Right lobe of liver (tissue), 6 donors: ENCODE data around the gene DAB2. TPM values are rescaled to one million over a fixed set of nuclear protein-coding genes. Genes with fewer than 3 reads are reported as not detected.
A peak's percentile ranks its signal among the peaks of the same experiment; 100 is the strongest.

Experiments used
- ATAC-seq, 4 donors: fragments of 200-7000 bp; cut with Tn5 transposase; one replicate each; pipeline ENCODE4 v1.9.1; 2020; ENCODE audit warnings: mild to moderate bottlenecking in 4 of 4, moderate library complexity in 4 of 4
- DNase-seq, 3 donors: peaks; one replicate each; pipeline ENCODE4 v3.0.0-alpha.2; 2020
- H3K27ac ChIP-seq, 3 donors: fragments of 200-600 bp; one replicate each; pipeline ENCODE4 v1.8.0; 2022
- H3K27me3 ChIP-seq, 2 donors: fragments of 200-600 bp; one replicate each; pipeline ENCODE4 v1.8.0; 2022
- H3K36me3 ChIP-seq, 4 donors: fragments of 200-600 bp; sonication (generic) in 1 of 4; one replicate each; pipeline versions ENCODE4 v1.5.1 to v1.8.0; 2017 to 2022; ENCODE audit warnings: control low read depth in 1 of 4
- H3K4me1 ChIP-seq, 4 donors: fragments of 200-600 bp; sonication (generic) in 1 of 4; one replicate each; pipeline versions ENCODE4 v1.5.1 to v1.8.0; 2017 to 2022; ENCODE audit warnings: control low read depth in 1 of 4
- H3K4me3 ChIP-seq, 3 donors: fragments of 200-600 bp; one replicate each; pipeline ENCODE4 v1.8.0; 2022
- H3K9me3 ChIP-seq, 4 donors: fragments of 200-600 bp; sonication (generic) in 1 of 4; one replicate each; pipeline versions ENCODE4 v1.5.1 to v1.8.0; 2017 to 2022; ENCODE audit warnings: control low read depth in 1 of 4
- CTCF ChIP-seq, 4 donors: fragments of 200-600 bp in 3 of 4; fragments of 450-650 bp in 1 of 4; IDR thresholded peaks; one replicate each; pipeline versions ENCODE4 v1.5.1 to v1.8.0; 2016 to 2022; ENCODE audit warnings: antibody characterized with exemption in 4 of 4, mild to moderate bottlenecking in 2 of 4
- POLR2A ChIP-seq: fragments of 450-650 bp; IDR thresholded peaks from one replicate; pipeline ENCODE4 v1.6.1; 2017; ENCODE audit warnings: antibody characterized with exemption, mild to moderate bottlenecking
- WGBS: methylation state at CpG from one replicate; pipeline ENCODE4 v1.1.6; 2018; ENCODE audit warnings: low coverage, low lambda C conversion rate; ENCODE audit not compliant: insufficient coverage; ENCODE audit errors: missing lambda C conversion rate; 5-methylcytosine and 5-hydroxymethylcytosine counted together
- intact Hi-C, 2 donors: fragments of 100-400 bp; cut with DNase I; formaldehyde crosslinking; loops; one replicate each; pipeline versions ENCODE4 v1.11.2 to v1.14.1; 2022
- total RNA-seq, 6 experiments: library from RNA; depleted of rRNA in 2 of 6; stranded (reverse); fragments of >200 nt in 2 of 6; fragmentation: NEBNext Ultra II Directional in 3 of 6; extraction: Animal tissue kit (Norgen Biotek cat#: 25700) in 3 of 6; gene quantifications; one replicate each; pipeline versions ENCODE4 v1.1.0 to v1.2.4, GENCODE V29; 2016 to 2023
- donor health status: DM: no; HTN: yes; CAD: no.
- donor health status: DM: no; HTN: no; CAD: no.
- donor health status: DM: no; HTN: no; CAD: no.
- donor health status: DM: no; HTN: yes; CAD: no.
- donor health status: DM: no; HTN: yes; CAD: no.

Gene DAB2
- total RNA-seq, 6 experiments from 2014 or later, result 7.3 to 32.8 (median 14.0) TPM

DNA sequence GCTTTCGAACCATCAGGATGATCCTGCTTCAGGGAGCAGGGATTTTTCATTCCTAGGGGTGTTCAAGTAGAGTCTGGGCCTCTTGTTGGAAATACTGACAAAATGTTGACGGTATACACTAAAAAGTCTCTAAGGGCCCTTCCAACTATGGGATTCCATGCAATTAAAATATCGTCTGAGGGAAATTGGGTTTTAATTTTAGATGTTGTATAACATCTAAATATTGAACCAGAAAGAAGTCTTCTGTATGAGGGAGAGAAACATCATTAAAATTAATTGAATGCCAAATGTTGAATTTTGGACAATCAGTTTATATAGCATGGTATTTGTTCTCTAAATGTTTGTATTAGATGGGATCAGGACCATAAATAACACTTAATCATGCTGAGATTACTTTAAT lies 25.7 kb upstream of the DAB2 start:
- Histone ChIP-seq H3K27me3 (no peaks in the 10 kb centered on the region), H3K4me1 (no peaks in the 10 kb centered on the region), H3K4me3 (no peak overlapping the region), H3K36me3 (no peaks in the 10 kb centered on the region), H3K27ac (no peak overlapping the region), H3K9me3 (no peaks in the 10 kb centered on the region)
- no peak for DNase-seq
- TF ChIP-seq POLR2A (no peak), CTCF (IDR thresholded peaks at IDR 0.05) (no peak)
- WGBS, result 87% methylated on average over 3 of the region's 3 CpGs
- ATAC-seq, result no peak
- intact Hi-C loops, result no loop called here

DNA sequence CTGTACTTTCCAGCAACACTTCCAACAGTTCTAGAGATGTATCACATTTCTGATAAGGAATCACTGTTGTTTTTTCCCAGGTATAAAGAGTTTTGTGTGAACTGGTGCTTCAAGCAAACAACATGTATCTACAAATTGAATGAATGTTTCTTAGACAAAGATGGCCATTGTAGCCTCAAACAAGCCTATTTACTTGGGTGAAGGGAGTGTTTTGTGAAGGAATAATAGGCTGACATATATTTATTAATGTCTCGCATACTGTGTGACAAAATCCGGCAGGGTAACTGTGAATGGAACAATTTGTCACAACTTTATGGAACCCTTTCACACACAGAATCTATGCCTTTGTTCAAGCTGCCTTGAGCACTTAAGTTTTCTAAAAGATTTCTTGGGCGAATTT lies 24.8 kb upstream of the DAB2 start:
- 48% methylated on average over 3 of the region's 3 CpGs for WGBS
- Histone ChIP-seq H3K4me3 (no peak overlapping the region), H3K27ac (no peak overlapping the region)

GRCh38 chr5:39448506-39449128 lies 23.8 kb upstream of the DAB2 start:
- no peak overlapping the region for H3K27ac ChIP-seq
- H3K36me3 ChIP-seq, result no peaks in the 10 kb centered on the region
- ATAC-seq, result peak in 3 of 4 donors; percentile 38 to 41 (median 39)
- intact Hi-C loops, result no loop called here
- no peak overlapping the region for H3K4me3 ChIP-seq
- H3K4me1 ChIP-seq, result no peaks in the 10 kb centered on the region
- 79% methylated on average over 12 of the region's 13 CpGs for WGBS
- no peaks in the 10 kb centered on the region for H3K9me3 ChIP-seq
- no peaks in the 10 kb centered on the region for H3K27me3 ChIP-seq
- no peak for DNase-seq
- no peak for TF ChIP-seq POLR2A
- TF ChIP-seq CTCF (IDR thresholded peaks at IDR 0.05), result no peak

More for the DNA sequence above, 24.8 kb upstream of the DAB2 start:
- intact Hi-C loops, result no loop called here
- no peak for ATAC-seq
- no peak for TF ChIP-seq POLR2A
- H3K4me1 ChIP-seq, result no peaks in the 10 kb centered on the region
- no peak for DNase-seq
- H3K9me3 ChIP-seq, result no peaks in the 10 kb centered on the region
- H3K27me3 ChIP-seq, result no peaks in the 10 kb centered on the region
- no peaks in the 10 kb centered on the region for H3K36me3 ChIP-seq

DNA sequence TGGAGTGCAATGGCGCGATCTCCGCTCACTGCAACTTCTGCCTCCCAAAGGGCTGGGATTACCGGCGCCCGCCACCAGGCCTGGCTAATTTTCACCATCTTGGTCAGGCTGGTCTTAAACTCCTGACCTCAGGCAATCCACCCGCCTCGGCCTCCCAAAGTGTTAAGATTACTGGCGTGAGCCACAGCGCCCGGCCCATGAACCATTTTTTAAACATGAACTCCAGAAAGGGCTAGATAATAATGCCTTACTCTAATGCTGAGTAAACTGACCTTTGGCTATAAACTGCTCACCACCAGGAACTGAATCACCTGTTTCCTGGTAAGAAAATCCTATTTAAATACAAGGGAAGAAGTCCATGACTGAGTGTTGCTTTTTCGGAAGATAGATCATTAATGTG lies 23.2 kb upstream of the DAB2 start:
- Histone ChIP-seq H3K27ac (no peak overlapping the region), H3K9me3 (no peaks in the 10 kb centered on the region), H3K4me1 (no peaks in the 10 kb centered on the region), H3K36me3 (no peaks in the 10 kb centered on the region), H3K27me3 (no peaks in the 10 kb centered on the region), H3K4me3 (no peak overlapping the region)
- WGBS, result 92% methylated on average over 12 of the region's 12 CpGs
- intact Hi-C loops, result no loop called here
- TF ChIP-seq POLR2A (no peak), CTCF (IDR thresholded peaks at IDR 0.05) (no peak)
- DNase-seq, result no peak
- peak in 1 of 4 donors; percentile 75 for ATAC-seq

GRCh38 chr5:39447059-39447458 lies 22.3 kb upstream of the DAB2 start:
- H3K4me1 ChIP-seq, result no peaks in the 10 kb centered on the region
- intact Hi-C loops, result no loop called here
- no peak overlapping the region for H3K4me3 ChIP-seq
- no peak overlapping the region for H3K27ac ChIP-seq
- 73% methylated on average over 3 of the region's 3 CpGs for WGBS
- no peak for TF ChIP-seq CTCF (IDR thresholded peaks at IDR 0.05)
- no peak for TF ChIP-seq POLR2A
- ATAC-seq, result no peak
- H3K36me3 ChIP-seq, result no peaks in the 10 kb centered on the region
- no peaks in the 10 kb centered on the region for H3K9me3 ChIP-seq
- H3K27me3 ChIP-seq, result no peaks in the 10 kb centered on the region
- no peak for DNase-seq
